Measurements from ENCODE around the gene CEACAM8.
"Not testable (repeated sequence)": the region's sequence is repeated elsewhere in the genome, so short reads cannot be mapped to it uniquely, and the experiment has no call there.

CEACAM8 gene

GRCh38 chr19:42540071-42540553 lies 54.6 kb downstream of the CEACAM8 start:
- no peak for DNase-seq

DNA sequence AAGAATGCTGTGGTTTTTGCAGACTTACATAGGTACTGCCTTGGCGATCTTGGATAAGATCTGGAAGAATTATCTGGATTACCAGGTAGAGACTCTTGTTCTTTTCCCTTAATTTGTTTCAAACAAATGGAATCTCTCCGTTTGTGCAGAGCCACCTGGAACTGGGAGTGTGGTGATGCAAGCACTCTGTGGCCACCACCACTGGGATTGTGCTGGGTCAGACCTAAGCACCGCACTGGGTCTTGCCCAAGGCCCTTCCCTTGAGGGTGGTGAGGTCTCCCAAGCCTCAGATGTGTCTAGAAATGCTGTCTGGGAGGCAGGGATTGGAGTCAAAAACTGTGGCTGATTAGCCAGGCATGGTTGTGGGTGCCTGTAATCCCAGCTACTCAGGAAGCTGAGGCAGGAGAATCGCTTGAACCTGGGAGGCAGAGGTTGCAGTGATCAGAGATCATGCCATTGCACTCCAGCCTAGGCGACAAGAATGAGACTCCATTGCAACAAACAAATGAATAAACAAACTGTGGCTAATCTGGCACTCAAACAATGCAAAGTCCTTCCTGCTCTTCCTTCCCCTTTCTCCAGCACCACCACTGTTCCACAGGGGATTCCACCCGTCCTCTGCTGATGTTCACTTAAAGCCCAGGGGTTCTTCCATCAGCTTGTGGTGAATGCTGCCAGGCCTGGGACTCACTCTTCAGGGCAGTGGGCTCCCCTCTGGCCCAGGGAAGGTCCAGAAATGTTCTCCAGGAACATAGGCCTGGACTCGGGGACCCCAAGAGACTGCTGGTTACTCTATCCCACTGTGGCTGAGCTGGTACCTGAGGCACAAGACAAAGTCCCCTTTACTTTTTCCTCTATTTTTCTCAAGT lies 55.6 kb downstream of the CEACAM8 start:
- DNase-seq = no peak

GRCh38 chr19:42535276-42535675 lies 59.4 kb downstream of the CEACAM8 start:
- not testable (repeated sequence) for DNase-seq

DNA sequence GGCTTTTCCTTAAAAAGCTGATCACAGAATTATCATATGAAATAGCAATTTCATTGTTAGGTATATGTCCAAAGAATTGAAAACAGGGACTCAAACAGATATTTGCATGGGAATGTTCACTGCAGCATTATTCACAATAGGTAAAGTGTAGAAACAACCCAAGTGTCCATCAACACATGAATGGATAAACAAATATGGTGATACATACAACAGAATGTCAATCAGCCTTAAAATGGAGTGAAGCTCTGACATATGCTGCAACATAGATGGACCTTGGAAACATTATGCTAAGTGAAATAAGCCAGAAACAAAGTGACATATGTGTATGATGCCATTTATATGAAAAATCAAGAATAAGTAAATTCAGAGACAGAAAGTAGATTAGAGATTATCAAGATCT lies 60.3 kb downstream of the CEACAM8 start:
- no peak for DNase-seq

- DNase-seq = no peak
Observed at GRCh38 chr19:42532891-42533290, 61.8 kb downstream of the CEACAM8 start.

GRCh38 chr19:42531313-42531712 lies 63.4 kb downstream of the CEACAM8 start:
- no peak for DNase-seq

All from NK-92 treated with Interleukin-12 subunit alpha and Interleukin-12 subunit beta, amount 100 ng/mL, for 24 hours (cell line).